K562 (cell line): ENCODE results near the gene ISOC1. TPM values are rescaled to one million over a fixed set of nuclear protein-coding genes. Genes with fewer than 3 reads are reported as not detected.

ENCODE experiments used
- ATAC-seq: fragments of 200-7000 bp; cut with Tn5 transposase; 3 replicates; pipeline ENCODE4 v1.9.1; 2020; ENCODE audit warnings: moderate library complexity
- BruUV-seq: library from RNA; stranded (reverse); fragments of 400-500 nt; replicated peaks from 2 replicates; lab custom pipeline; 2021; lab: Mats Ljungman, UMichigan
- CTCF ChIA-PET: fragments of 300-600 bp; formaldehyde crosslinking; extraction: SDS; loops from one replicate; lab custom pipeline; 2021; ENCODE audit warnings: low intra/inter-chr PET ratio; lab: Yijun Ruan, JAX
- POLR2A ChIA-PET: fragments of 300-600, 350-650 bp; sonication (Branson Sonifier 250); formaldehyde crosslinking; extraction: SDS; loops from one replicate; lab custom pipeline; 2021; ENCODE audit warnings: antibody characterized with exemption, inconsistent platforms; lab: Yijun Ruan, JAX
- DNase-seq, 4 experiments: peaks; one replicate each; pipeline versions ENCODE4 v3.0.0 to v3.0.0-alpha.2; 2011 to 2018; ENCODE audit warnings: low spot score in 3 of 4, mixed read lengths in 3 of 4; ENCODE audit errors: extremely low read depth in 1 of 4
- FAIRE-seq: peaks from 2 replicates; lab custom pipeline; 2011; peaks lifted over from hg19 to GRCh38; lab: Jason Lieb, UNC
- H2AFZ ChIP-seq: 2 replicates; pipeline ENCODE4 v1.6.0; 2011; ENCODE audit warnings: low read depth, low read length, control low read depth, inconsistent platforms
- H3K27ac ChIP-seq: fragments of 200-600 bp; 3 replicates; pipeline ENCODE4 v1.8.0; 2011; ENCODE audit warnings: low read depth, mild to moderate bottlenecking, control low read depth, inconsistent platforms, low read length, moderate library complexity, mixed read lengths; ENCODE audit errors: extremely low read depth
- H3K27me3 ChIP-seq, 2 experiments: fragments of 300-600 bp in 1 of 2; 2 replicates in 1 of 2; 3 replicates in 1 of 2; pipeline versions ENCODE4 v1.6.0 to v1.8.0; 2011; ENCODE audit warnings: inconsistent platforms in 2 of 2, low read length in 2 of 2, mild to moderate bottlenecking in 1 of 2, mixed read lengths in 1 of 2, moderate library complexity in 1 of 2; ENCODE audit not compliant: control insufficient read depth in 2 of 2, insufficient read depth in 2 of 2
- H3K36me3 ChIP-seq: fragments of 300-600 bp; 3 replicates; pipeline ENCODE4 v1.8.0; 2011; ENCODE audit warnings: mild to moderate bottlenecking, low read length, inconsistent platforms; ENCODE audit not compliant: control insufficient read depth, insufficient read depth
- H3K4me1 ChIP-seq, 2 experiments: fragments of 200-600 bp in 1 of 2; replicated peaks in 1 of 2; 2 replicates in 1 of 2; 3 replicates in 1 of 2; pipeline versions ENCODE4 v1.5.1 to v1.8.0; 2011; ENCODE audit warnings: inconsistent platforms in 2 of 2, low read length in 2 of 2, mild to moderate bottlenecking in 1 of 2, mixed read lengths in 1 of 2, moderate library complexity in 1 of 2; ENCODE audit not compliant: control insufficient read depth in 2 of 2, insufficient read depth in 2 of 2
- H3K4me2 ChIP-seq: 2 replicates; pipeline ENCODE4 v1.6.1; 2011; ENCODE audit warnings: low read length, control low read depth, inconsistent platforms, mixed read lengths; ENCODE audit not compliant: insufficient read depth
- H3K4me3 ChIP-seq: fragments of 200-600 bp; sonication (generic), shearing (Covaris generic); 2 replicates; pipeline ENCODE4 v1.5.1; 2016; ENCODE audit warnings: control low read depth, inconsistent platforms
- H3K79me2 ChIP-seq: fragments of 200-600 bp; 3 replicates; pipeline ENCODE4 v1.8.0; 2011; ENCODE audit warnings: low read length, inconsistent platforms; ENCODE audit not compliant: control insufficient read depth, insufficient read depth
- H3K9ac ChIP-seq, 2 experiments: 2 replicates each; pipeline versions ENCODE4 v1.6.0 to v1.6.1; 2011; ENCODE audit warnings: low read depth in 2 of 2, low read length in 2 of 2, control low read depth in 1 of 2, inconsistent platforms in 1 of 2, mild to moderate bottlenecking in 1 of 2, mixed read lengths in 1 of 2; ENCODE audit not compliant: insufficient read depth in 1 of 2
- H3K9me1 ChIP-seq: one replicate; pipeline ENCODE4 v1.6.0; 2011; ENCODE audit warnings: inconsistent platforms, mild to moderate bottlenecking, low read length, moderate library complexity; ENCODE audit not compliant: control insufficient read depth, insufficient read depth
- H3K9me3 ChIP-seq: replicated peaks from 2 replicates; pipeline ENCODE4 v1.5.1; 2011; ENCODE audit warnings: low read depth, low read length, inconsistent platforms; ENCODE audit not compliant: control insufficient read depth, insufficient read depth
- H4K20me1 ChIP-seq: replicated peaks from 2 replicates; pipeline ENCODE4 v1.6.1; 2011; ENCODE audit warnings: low read length, inconsistent platforms, mixed read lengths; ENCODE audit not compliant: control insufficient read depth, insufficient read depth
- CC2D1A ChIP-seq: fragments of 450-650 bp; IDR thresholded peaks from 2 replicates; pipeline ENCODE4 v1.6.1; 2017; ENCODE audit warnings: mild to moderate bottlenecking
- JUNB ChIP-seq: fragments of 450-650 bp; formaldehyde crosslinking; conservative IDR thresholded peaks from 2 replicates; pipeline ENCODE4 v1.4.0; 2020; ENCODE audit warnings: mild to moderate bottlenecking
- MIER1 ChIP-seq: fragments of 450-650 bp; IDR thresholded peaks from 2 replicates; pipeline ENCODE4 v1.6.1; 2016; ENCODE audit warnings: antibody characterized with exemption, mild to moderate bottlenecking, low read depth
- NR2F6 ChIP-seq: fragments of 450-650 bp; formaldehyde crosslinking; IDR thresholded peaks from 2 replicates; pipeline ENCODE4 v1.4.0; 2020; ENCODE audit warnings: mild to moderate bottlenecking
- SPI1 ChIP-seq: IDR thresholded peaks from 2 replicates; pipeline ENCODE4 v1.6.1; 2011; ENCODE audit warnings: low read depth, low read length, control low read depth, borderline replicate concordance
- ZNF184 ChIP-seq: sonication (generic); formaldehyde crosslinking; IDR thresholded peaks from 2 replicates; pipeline ENCODE4 v1.5.0; 2020; ENCODE audit warnings: missing genetic modification reagents
- ZNF253 ChIP-seq: fragments of 250-450 bp; sonication (Bioruptor Pico); conservative IDR thresholded peaks from 2 replicates; pipeline ENCODE4 v1.6.1; 2021; ENCODE audit warnings: mild to moderate bottlenecking
- WGBS: fragments of 100-300 bp; shearing (Covaris generic); methylation state at CpG from one replicate; pipeline ENCODE4 v1.1.6; 2016; ENCODE audit warnings: low coverage, mixed read lengths; ENCODE audit not compliant: insufficient coverage; ENCODE audit errors: missing lambda C conversion rate; 5-methylcytosine and 5-hydroxymethylcytosine counted together
- in situ Hi-C: fragments of 300-500 bp; cut with MboI; formaldehyde crosslinking; loops from 4 replicates; pipeline ENCODE4 v1.15.0; 2018; ENCODE audit warnings: inconsistent platforms, mixed read lengths
- intact Hi-C: fragments of 100-400 bp; cut with micrococcal nuclease; formaldehyde crosslinking; loops from 2 replicates; pipeline ENCODE4 v1.14.2; 2022
- polyA plus RNA-seq, 8 experiments: library from polyadenylated mRNA; depleted of rRNA in 4 of 8; stranded (reverse) in 5 of 8; unstranded in 3 of 8; fragments of >200 nt; fragmentation: Nextera tagmentation in 2 of 8; fragmentation: Illumina TruSeq in 1 of 8; extraction: Ambion mirVana in 2 of 8; extraction: Trizol in 1 of 8; gene quantifications; 2 replicates each; pipeline versions ENCODE4 v1.2.1 to v1.2.3, GENCODE V29; 2011 to 2014; ENCODE audit warnings: inconsistent platforms in 1 of 8, missing spikeins in 1 of 8
- total RNA-seq, 7 experiments: library from RNA; depleted of rRNA in 6 of 7; stranded (reverse); fragments of >200 nt in 6 of 7; fragmentation: Illumina TruSeq in 2 of 7; extraction: Trizol in 2 of 7; gene quantifications; 2 replicates each; pipeline versions ENCODE4 v1.2.1 to v1.2.3, GENCODE V29; 2011 to 2021; ENCODE audit warnings: low replicate concordance in 1 of 7
- TF ChIP-seq, protein P1 (sequence below): sonication (generic); formaldehyde crosslinking; IDR thresholded peaks from 2 replicates; pipeline ENCODE4 v1.8.1; 2023; ENCODE audit warnings: mild to moderate bottlenecking, missing genetic modification reagents
- TF ChIP-seq, protein P2 (sequence below): fragments of 450-650 bp; IDR thresholded peaks from 2 replicates; pipeline ENCODE4 v1.7.1; 2018; ENCODE audit warnings: mild to moderate bottlenecking, low read depth; ENCODE audit not compliant: partially characterized antibody

Gene ISOC1
- total and polyA plus RNA-seq, 9 of the 15 experiments (the other 6 are each of a cell fraction or from before 2014, with no cell fraction given): 14.0 to 67.9 (median 51.3) TPM

GRCh38 chr5:129110742-129111141 lies 16.2 kb downstream of the ISOC1 start:
- 53% methylated on average over 3 of the region's 3 CpGs for WGBS
- no peak overlapping the region for H3K4me2 ChIP-seq
- peaks cover 0 to 4% of the 10 kb centered on the region in 2 experiments; a peak in 2 of 5 replicates for H3K4me1 ChIP-seq
- H3K27me3 ChIP-seq: no peaks in the 10 kb centered on the region
- FAIRE-seq: no peak
- H3K27ac ChIP-seq: no peak overlapping the region
- TF ChIP-seq NR2F6 (CRISPR knock-in tag) (no peak), JUNB (CRISPR knock-in tag) (no peak), ZNF253 (no peak)
- TF ChIP-seq, all 486 proteins: peak for 0
- no TSS peak for BruUV-seq
- ChIA-PET POLR2A (interaction anchor here (0.7 to 1.6 kb wide), 3 partner anchors 12 to 16 kb away, joined by 3 to 7 read pairs (median 3); partner anchors contain the start of gene ISOC1), CTCF (no interaction called here)
- intact Hi-C loops: no loop called here
- Histone ChIP-seq H3K9ac (no peak overlapping the region), H3K9me1 (no peaks in the 10 kb centered on the region), H4K20me1 (no peaks in the 10 kb centered on the region), H3K36me3 (peaks cover 48% of the 10 kb centered on the region), H3K4me3 (no peak overlapping the region), H3K79me2 (no peaks in the 10 kb centered on the region), H3K9me3 (no peaks in the 10 kb centered on the region), H2AFZ (no peak overlapping the region)
- ATAC-seq (peak; percentile 44; the same call in 2 of the 3 replicates), DNase-seq (no peak)
- in situ Hi-C loops: no loop called here

GRCh38 chr5:129111351-129111750 lies 16.8 kb downstream of the ISOC1 start:
- in situ Hi-C loops: no loop called here
- POLR2A ChIA-PET: interaction anchor here (1.0 to 1.6 kb wide), 2 partner anchors 12 to 15 kb away, joined by 3 to 7 read pairs; no protein-coding TSS in a partner anchor
- no TSS peak for BruUV-seq

More at GRCh38 chr5:129111351-129111750, 16.8 kb downstream of the ISOC1 start:
- Histone ChIP-seq H3K27me3 (no peaks in the 10 kb centered on the region), H3K36me3 (peaks cover 42% of the 10 kb centered on the region), H3K4me1 (peaks cover 0 to 4% of the 10 kb centered on the region in 2 experiments; a peak in 2 of 5 replicates), H4K20me1 (no peaks in the 10 kb centered on the region), H3K9ac (no peak overlapping the region), H3K27ac (no peak overlapping the region), H2AFZ (no peak overlapping the region), H3K9me3 (no peaks in the 10 kb centered on the region), H3K4me2 (no peak overlapping the region), H3K79me2 (no peaks in the 10 kb centered on the region), H3K9me1 (no peaks in the 10 kb centered on the region), H3K4me3 (no peak overlapping the region)
- DNase-seq (no peak), FAIRE-seq (no peak), ATAC-seq (no peak)
- intact Hi-C loops: no loop called here
- CTCF ChIA-PET: no interaction called here
- 63% methylated on average over 2 of the region's 2 CpGs for WGBS
- TF ChIP-seq MIER1 (no peak), ZNF184 (CRISPR knock-in tag) (no peak), SPI1 (peak; percentile 78), CC2D1A (no peak)
- TF ChIP-seq, protein P1, sequence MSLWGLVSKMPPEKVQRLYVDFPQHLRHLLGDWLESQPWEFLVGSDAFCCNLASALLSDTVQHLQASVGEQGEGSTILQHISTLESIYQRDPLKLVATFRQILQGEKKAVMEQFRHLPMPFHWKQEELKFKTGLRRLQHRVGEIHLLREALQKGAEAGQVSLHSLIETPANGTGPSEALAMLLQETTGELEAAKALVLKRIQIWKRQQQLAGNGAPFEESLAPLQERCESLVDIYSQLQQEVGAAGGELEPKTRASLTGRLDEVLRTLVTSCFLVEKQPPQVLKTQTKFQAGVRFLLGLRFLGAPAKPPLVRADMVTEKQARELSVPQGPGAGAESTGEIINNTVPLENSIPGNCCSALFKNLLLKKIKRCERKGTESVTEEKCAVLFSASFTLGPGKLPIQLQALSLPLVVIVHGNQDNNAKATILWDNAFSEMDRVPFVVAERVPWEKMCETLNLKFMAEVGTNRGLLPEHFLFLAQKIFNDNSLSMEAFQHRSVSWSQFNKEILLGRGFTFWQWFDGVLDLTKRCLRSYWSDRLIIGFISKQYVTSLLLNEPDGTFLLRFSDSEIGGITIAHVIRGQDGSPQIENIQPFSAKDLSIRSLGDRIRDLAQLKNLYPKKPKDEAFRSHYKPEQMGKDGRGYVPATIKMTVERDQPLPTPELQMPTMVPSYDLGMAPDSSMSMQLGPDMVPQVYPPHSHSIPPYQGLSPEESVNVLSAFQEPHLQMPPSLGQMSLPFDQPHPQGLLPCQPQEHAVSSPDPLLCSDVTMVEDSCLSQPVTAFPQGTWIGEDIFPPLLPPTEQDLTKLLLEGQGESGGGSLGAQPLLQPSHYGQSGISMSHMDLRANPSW (CRISPR knock-in tag): no peak
- TF ChIP-seq, protein P2, sequence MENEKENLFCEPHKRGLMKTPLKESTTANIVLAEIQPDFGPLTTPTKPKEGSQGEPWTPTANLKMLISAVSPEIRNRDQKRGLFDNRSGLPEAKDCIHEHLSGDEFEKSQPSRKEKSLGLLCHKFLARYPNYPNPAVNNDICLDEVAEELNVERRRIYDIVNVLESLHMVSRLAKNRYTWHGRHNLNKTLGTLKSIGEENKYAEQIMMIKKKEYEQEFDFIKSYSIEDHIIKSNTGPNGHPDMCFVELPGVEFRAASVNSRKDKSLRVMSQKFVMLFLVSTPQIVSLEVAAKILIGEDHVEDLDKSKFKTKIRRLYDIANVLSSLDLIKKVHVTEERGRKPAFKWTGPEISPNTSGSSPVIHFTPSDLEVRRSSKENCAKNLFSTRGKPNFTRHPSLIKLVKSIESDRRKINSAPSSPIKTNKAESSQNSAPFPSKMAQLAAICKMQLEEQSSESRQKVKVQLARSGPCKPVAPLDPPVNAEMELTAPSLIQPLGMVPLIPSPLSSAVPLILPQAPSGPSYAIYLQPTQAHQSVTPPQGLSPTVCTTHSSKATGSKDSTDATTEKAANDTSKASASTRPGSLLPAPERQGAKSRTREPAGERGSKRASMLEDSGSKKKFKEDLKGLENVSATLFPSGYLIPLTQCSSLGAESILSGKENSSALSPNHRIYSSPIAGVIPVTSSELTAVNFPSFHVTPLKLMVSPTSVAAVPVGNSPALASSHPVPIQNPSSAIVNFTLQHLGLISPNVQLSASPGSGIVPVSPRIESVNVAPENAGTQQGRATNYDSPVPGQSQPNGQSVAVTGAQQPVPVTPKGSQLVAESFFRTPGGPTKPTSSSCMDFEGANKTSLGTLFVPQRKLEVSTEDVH: no peak
